OCI-LY7 (cell line): ENCODE measurements around the gene LRRC75A. TPM values are rescaled to one million over a fixed set of nuclear protein-coding genes. Genes with fewer than 3 reads are reported as not detected.

Experiments used
- BruUV-seq: library from RNA; stranded (reverse); fragments of 400-500 nt; replicated peaks from 2 replicates; lab custom pipeline; 2021; lab: Mats Ljungman, UMichigan
- CTCF ChIA-PET: fragments of 300-600 bp; sonication (Branson Sonifier 250); formaldehyde crosslinking; loops from one replicate; lab custom pipeline; 2022; ENCODE audit warnings: antibody characterized with exemption; ENCODE audit not compliant: unreplicated experiment; lab: Charles Lee
- POLR2A ChIA-PET: fragments of 300-600 bp; sonication (Branson Sonifier 250); formaldehyde crosslinking; loops from one replicate; lab custom pipeline; 2022; ENCODE audit warnings: antibody characterized with exemption; lab: Charles Lee
- DNase-seq: peaks from one replicate; pipeline ENCODE4 v3.0.0-alpha.2; 2015; ENCODE audit warnings: low spot score
- H2AFZ ChIP-seq: fragments of 200-600 bp; sonication (generic), shearing (Covaris generic); 2 replicates; pipeline ENCODE4 v1.6.1; 2014; ENCODE audit warnings: mild to moderate bottlenecking, antibody characterized with exemption, low read length, moderate library complexity
- H3K27ac ChIP-seq: fragments of 200-600 bp; sonication (generic); 2 replicates; pipeline ENCODE4 v1.5.1; 2014; ENCODE audit warnings: mixed run types, low read depth, mild to moderate bottlenecking, moderate library complexity, low read length, inconsistent platforms; ENCODE audit not compliant: poor library complexity, severe bottlenecking
- H3K36me3 ChIP-seq: fragments of 200-600 bp; sonication (generic); 2 replicates; pipeline ENCODE4 v1.6.1; 2014; ENCODE audit warnings: mild to moderate bottlenecking, antibody characterized with exemption, low read length, moderate library complexity, mixed read lengths; ENCODE audit not compliant: insufficient read depth
- H3K4me1 ChIP-seq: fragments of 200-600 bp; sonication (generic); 2 replicates; pipeline ENCODE4 v1.5.1; 2014; ENCODE audit warnings: mild to moderate bottlenecking, low read length; ENCODE audit not compliant: insufficient read depth, poor library complexity, severe bottlenecking
- H3K4me2 ChIP-seq: fragments of 200-600 bp; sonication (generic); 2 replicates; pipeline ENCODE4 v1.6.1; 2014; ENCODE audit warnings: mild to moderate bottlenecking, low read length
- H3K4me3 ChIP-seq: fragments of 200-600 bp; sonication (generic); 2 replicates; pipeline ENCODE4 v1.5.1; 2014; ENCODE audit warnings: mild to moderate bottlenecking, low read depth, low read length; ENCODE audit not compliant: poor library complexity, severe bottlenecking
- H3K79me2 ChIP-seq: fragments of 200-600 bp; sonication (generic); 2 replicates; pipeline ENCODE4 v1.6.1; 2016; ENCODE audit warnings: low read depth, mild to moderate bottlenecking, low read length, moderate library complexity, mixed read lengths; ENCODE audit not compliant: insufficient read depth
- H3K9me2 ChIP-seq: fragments of 200-600 bp; sonication (generic); 2 replicates; pipeline ENCODE4 v1.6.1; 2016; ENCODE audit warnings: mild to moderate bottlenecking, low read length, mixed read lengths; ENCODE audit not compliant: insufficient read depth
- H3K9me3 ChIP-seq: fragments of 200-600 bp; sonication (generic); 2 replicates; pipeline ENCODE4 v1.6.1; 2014; ENCODE audit warnings: mild to moderate bottlenecking, mixed run types, low read length, mixed read lengths
- H4K20me1 ChIP-seq: fragments of 200-600 bp; sonication (generic); 2 replicates; pipeline ENCODE4 v1.6.1; 2014; ENCODE audit warnings: mild to moderate bottlenecking, antibody characterized with exemption, low read length, moderate library complexity, mixed read lengths; ENCODE audit not compliant: insufficient read depth
- EZH2phosphoT487 ChIP-seq: fragments of 200-600 bp; sonication (generic); IDR thresholded peaks from 2 replicates; pipeline ENCODE4 v1.6.1; 2018; ENCODE audit warnings: low read depth, borderline replicate concordance, mild to moderate bottlenecking, mixed run types, antibody characterized with exemption, low read length, moderate library complexity, mixed read lengths
- intact Hi-C: fragments of 100-400 bp; cut with micrococcal nuclease; formaldehyde crosslinking; loops from one replicate; pipeline ENCODE4 v1.10.0; 2022; ENCODE audit not compliant: unreplicated experiment
- total RNA-seq, 2 experiments: library from RNA; depleted of rRNA in 1 of 2; stranded (reverse); fragments of >200 nt in 1 of 2; shearing (Covaris generic) in 1 of 2; gene quantifications; 2 replicates each; pipeline ENCODE4 v1.2.3, GENCODE V29; 2014 to 2022
- TF ChIP-seq, protein P1 (sequence below): fragments of 200-600 bp; sonication (generic); conservative IDR thresholded peaks from 2 replicates; pipeline ENCODE4 v1.5.1; 2014; ENCODE audit warnings: mild to moderate bottlenecking, antibody characterized with exemption, low read length, moderate library complexity, mixed read lengths

LRRC75A gene
- total RNA-seq, 2 experiments from 2014 or later, result not detected

DNA sequence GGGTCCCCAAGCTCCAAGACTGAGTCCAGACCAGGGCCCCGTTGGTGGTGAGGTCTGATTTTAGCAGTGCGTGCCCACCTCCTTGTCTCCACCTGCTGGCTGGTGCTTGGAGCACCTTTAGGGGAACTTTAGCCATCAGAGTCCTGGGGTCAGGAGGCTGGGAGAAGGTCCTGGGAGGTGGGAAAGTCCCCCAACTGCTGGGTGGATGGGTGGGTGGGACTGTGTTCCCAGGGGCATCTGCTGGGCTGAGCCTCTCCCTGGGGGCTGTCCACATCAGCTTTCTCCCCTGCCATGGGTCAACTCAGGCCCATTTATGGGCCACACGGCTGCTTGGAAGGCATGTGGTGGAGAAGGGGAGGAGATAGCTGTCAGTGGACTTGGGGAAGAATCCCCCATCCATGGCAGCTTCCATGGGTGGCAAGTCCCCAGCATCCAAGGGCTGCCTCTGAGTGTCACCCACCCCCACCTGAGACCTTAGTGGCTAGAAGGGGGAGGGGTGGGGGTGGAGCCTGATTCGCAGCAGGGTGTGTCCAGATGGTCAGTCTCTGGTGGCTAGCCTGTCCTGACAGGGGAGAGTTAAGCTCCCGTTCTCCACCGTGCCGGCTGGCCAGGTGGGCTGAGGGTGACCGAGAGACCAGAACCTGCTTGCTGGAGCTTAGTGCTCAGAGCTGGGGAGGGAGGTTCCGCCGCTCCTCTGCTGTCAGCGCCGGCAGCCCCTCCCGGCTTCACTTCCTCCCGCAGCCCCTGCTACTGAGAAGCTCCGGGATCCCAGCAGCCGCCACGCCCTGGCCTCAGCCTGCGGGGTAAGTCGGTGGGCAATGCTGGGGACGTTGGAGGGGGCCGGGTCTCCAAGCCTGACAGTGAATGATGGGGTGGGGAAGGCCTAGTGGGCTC lies 76.7 kb downstream of the LRRC75A start, which contains the start of gene TRPV2:
TRPV2 (plus strand) TSS at position 541 of the 894 bp plus-strand sequence. CDS start 2,098 bp downstream, outside the sequence.
- Histone ChIP-seq H3K9me2 (no peaks in the 10 kb centered on the region), H3K4me3 (peak within 1 kb of the TSS; percentile 71), H4K20me1 (no peaks in the 10 kb centered on the region), H3K4me1 (peaks cover 35% of the 10 kb centered on the region), H2AFZ (peak within 1 kb of the TSS; percentile 83; the same call in 1 of the 2 replicates), H3K9me3 (no peaks in the 10 kb centered on the region), H3K79me2 (no peaks in the 10 kb centered on the region), H3K4me2 (peak within 1 kb of the TSS; percentile 94), H3K36me3 (peaks cover 7% of the 10 kb centered on the region; the same call in 1 of the 2 replicates), H3K27ac (peak within 1 kb of the TSS; percentile 5)
- ChIA-PET POLR2A (interaction anchor here (0.5 to 1.6 kb wide), 5 partner anchors 17 to 60 kb away, joined by 3 to 6 read pairs (median 3); partner anchors contain the start of gene UBB), CTCF (interaction anchor here (0.6 to 1.5 kb wide), 4 partner anchors 10 to 51 kb away, joined by 3 to 9 read pairs (median 5); no protein-coding TSS in a partner anchor)
- BruUV-seq, result no TSS peak
- TF ChIP-seq EZH2phosphoT487, result no peak
- TF ChIP-seq, protein P1, sequence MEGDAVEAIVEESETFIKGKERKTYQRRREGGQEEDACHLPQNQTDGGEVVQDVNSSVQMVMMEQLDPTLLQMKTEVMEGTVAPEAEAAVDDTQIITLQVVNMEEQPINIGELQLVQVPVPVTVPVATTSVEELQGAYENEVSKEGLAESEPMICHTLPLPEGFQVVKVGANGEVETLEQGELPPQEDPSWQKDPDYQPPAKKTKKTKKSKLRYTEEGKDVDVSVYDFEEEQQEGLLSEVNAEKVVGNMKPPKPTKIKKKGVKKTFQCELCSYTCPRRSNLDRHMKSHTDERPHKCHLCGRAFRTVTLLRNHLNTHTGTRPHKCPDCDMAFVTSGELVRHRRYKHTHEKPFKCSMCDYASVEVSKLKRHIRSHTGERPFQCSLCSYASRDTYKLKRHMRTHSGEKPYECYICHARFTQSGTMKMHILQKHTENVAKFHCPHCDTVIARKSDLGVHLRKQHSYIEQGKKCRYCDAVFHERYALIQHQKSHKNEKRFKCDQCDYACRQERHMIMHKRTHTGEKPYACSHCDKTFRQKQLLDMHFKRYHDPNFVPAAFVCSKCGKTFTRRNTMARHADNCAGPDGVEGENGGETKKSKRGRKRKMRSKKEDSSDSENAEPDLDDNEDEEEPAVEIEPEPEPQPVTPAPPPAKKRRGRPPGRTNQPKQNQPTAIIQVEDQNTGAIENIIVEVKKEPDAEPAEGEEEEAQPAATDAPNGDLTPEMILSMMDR, result peak; percentile 85
- intact Hi-C loops, result loop anchor here (1.0 kb wide), 2 partner anchors 29 to 52 kb away; no protein-coding TSS in a partner anchor
- peak; percentile 80 for DNase-seq

DNA sequence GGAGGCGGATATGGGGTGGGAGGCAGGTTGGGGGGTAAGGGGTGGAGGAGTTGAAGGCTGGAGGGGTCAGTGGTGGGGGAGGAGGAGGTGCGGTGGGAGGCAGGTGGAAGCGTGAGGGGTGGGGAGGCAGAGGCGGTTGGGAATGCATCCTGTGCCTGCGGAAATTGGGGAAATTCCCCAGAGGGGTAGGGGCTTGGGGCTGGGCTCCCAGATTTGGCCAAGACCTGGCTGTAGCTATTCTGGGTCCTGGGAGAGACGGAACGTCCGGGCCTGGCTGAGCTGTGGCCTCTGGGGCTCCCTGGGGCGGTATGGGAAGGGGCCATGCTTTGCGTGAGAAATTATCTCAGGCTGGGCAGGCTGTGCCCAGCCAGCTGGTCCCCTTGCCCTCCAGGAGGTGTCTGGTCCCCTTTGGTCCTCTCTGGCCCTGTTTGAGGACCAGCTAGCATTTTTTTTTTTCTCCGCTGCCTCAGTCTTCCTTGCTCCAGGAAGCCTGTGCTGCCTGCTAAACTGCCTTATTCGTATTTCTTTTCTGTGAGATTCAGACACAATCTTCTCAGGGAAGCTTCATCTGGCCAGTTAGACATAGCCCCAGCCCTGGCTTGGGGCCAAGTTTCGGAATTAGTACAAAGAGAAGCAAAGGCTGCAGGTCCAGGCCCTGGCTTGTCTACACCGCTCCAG lies 83.9 kb downstream of the LRRC75A start:
- no peaks in the 10 kb centered on the region for H3K79me2 ChIP-seq
- H3K36me3 ChIP-seq, result no peaks in the 10 kb centered on the region
- peak; percentile 70 for DNase-seq
- TF ChIP-seq, protein P1, result no peak
- no peak for TF ChIP-seq EZH2phosphoT487
- peaks cover 26% of the 10 kb centered on the region for H3K4me1 ChIP-seq
- no peaks in the 10 kb centered on the region for H4K20me1 ChIP-seq
- ChIA-PET POLR2A (interaction anchor here (1.0 kb wide), 1 partner anchor 31 kb away, joined by 3 read pairs; no protein-coding TSS in a partner anchor), CTCF (no interaction called here)
- peak overlapping the region; percentile 4 for H3K4me3 ChIP-seq
- no peaks in the 10 kb centered on the region for H3K9me3 ChIP-seq
- H2AFZ ChIP-seq, result peak overlapping the region; percentile 75
- H3K27ac ChIP-seq, result peak overlapping the region; percentile 39
- no TSS peak for BruUV-seq
- intact Hi-C loops, result no loop called here
- peak overlapping the region; percentile 46 for H3K4me2 ChIP-seq
- H3K9me2 ChIP-seq, result no peaks in the 10 kb centered on the region
